ENCODE data around the gene OR1L6.

The OR1L6 gene

GRCh38 chr9:122742003-122742402, at the start of gene OR1L6:
OR1L6 (plus strand) TSS chr9:122742303; CDS start chr9:122749848, 7,545 bp downstream.
- no peak for DNase-seq

- DNase-seq = no peak
These were observed 46.4 kb upstream of the OR1L6 start for GRCh38 chr9:122695696-122696095.

GRCh38 chr9:122718038-122718437, 24.1 kb upstream of the OR1L6 start:
- DNase-seq = no peak

GRCh38 chr9:122719218-122719617, 22.9 kb upstream of the OR1L6 start:
- DNase-seq = no peak

- DNase-seq = no peak
These were observed 18.4 kb upstream of the OR1L6 start, which contains the start of gene OR1L4 for GRCh38 chr9:122723690-122724089. OR1L4 (plus strand) TSS chr9:122723990; CDS start chr9:122723990, 0 bp downstream.

- no peak for DNase-seq
These were observed 12.7 kb downstream of the OR1L6 start for GRCh38 chr9:122754825-122755224.

- no peak for DNase-seq
These were observed 25.7 kb downstream of the OR1L6 start for GRCh38 chr9:122767817-122768216.

GRCh38 chr9:122777052-122777451, 34.9 kb downstream of the OR1L6 start:
- no peak for DNase-seq

GRCh38 chr9:122777935-122778627, 36.0 kb downstream of the OR1L6 start:
- DNase-seq = no peak

GRCh38 chr9:122779181-122779580, 37.1 kb downstream of the OR1L6 start:
- DNase-seq = no peak

- no peak for DNase-seq
These were observed 37.9 kb downstream of the OR1L6 start for GRCh38 chr9:122780026-122780425.

- no peak for DNase-seq
These were observed 39.6 kb downstream of the OR1L6 start for GRCh38 chr9:122781671-122782070.

- no peak for DNase-seq
These were observed 43.2 kb downstream of the OR1L6 start for GRCh38 chr9:122785269-122785668.

GRCh38 chr9:122786338-122786737, 44.2 kb downstream of the OR1L6 start:
- DNase-seq = no peak

GRCh38 chr9:122788831-122789230, 46.7 kb downstream of the OR1L6 start, which contains the start of gene OR5C1:
OR5C1 (plus strand) TSS chr9:122788933; CDS start chr9:122788933, 0 bp downstream.
- DNase-seq = no peak

GRCh38 chr9:122789256-122790046, 47.3 kb downstream of the OR1L6 start:
- no peak for DNase-seq

GRCh38 chr9:122791872-122792669, 50.0 kb downstream of the OR1L6 start:
- no peak for DNase-seq

GRCh38 chr9:122797316-122798063, 55.4 kb downstream of the OR1L6 start:
- DNase-seq = no peak

Measured in femur (tissue), 1 donor.